HS-27A (cell line): ENCODE results near the gene TSEN2.
"Not testable (repeated sequence)": the region's sequence is repeated elsewhere in the genome, so short reads cannot be mapped to it uniquely, and the experiment has no call there.

Source experiments
- DNase-seq: peaks from one replicate; pipeline ENCODE4 v3.0.0-alpha.2; 2012; ENCODE audit warnings: low read depth, missing footprints

Gene TSEN2

GRCh38 chr3:12507591-12508281, 23.5 kb downstream of the TSEN2 start:
- DNase-seq = peak; percentile 60

GRCh38 chr3:12508291-12508700, 24.0 kb downstream of the TSEN2 start:
- DNase-seq = peak; percentile 92

- DNase-seq = no peak
Measured at GRCh38 chr3:12509466-12509865, 25.2 kb downstream of the TSEN2 start.

- DNase-seq = no peak
Measured at GRCh38 chr3:12512534-12513118, 28.3 kb downstream of the TSEN2 start.

GRCh38 chr3:12513694-12514446, 29.6 kb downstream of the TSEN2 start:
- no peak for DNase-seq

GRCh38 chr3:12515631-12516030, 31.4 kb downstream of the TSEN2 start:
- no peak for DNase-seq

- no peak for DNase-seq
Measured at GRCh38 chr3:12516873-12517272, 32.6 kb downstream of the TSEN2 start.

- no peak for DNase-seq
Measured at GRCh38 chr3:12518261-12519028, 34.2 kb downstream of the TSEN2 start.

GRCh38 chr3:12521010-12521409, 36.7 kb downstream of the TSEN2 start:
- no peak for DNase-seq

GRCh38 chr3:12522721-12523120, 38.4 kb downstream of the TSEN2 start:
- no peak for DNase-seq

- DNase-seq = no peak
Measured at GRCh38 chr3:12527757-12528143, 43.5 kb downstream of the TSEN2 start.

- DNase-seq = no peak
Measured at GRCh38 chr3:12532182-12532581, 47.9 kb downstream of the TSEN2 start.

GRCh38 chr3:12536423-12536822, 52.1 kb downstream of the TSEN2 start:
- no peak for DNase-seq

- no peak for DNase-seq
Measured at GRCh38 chr3:12541625-12542024, 57.3 kb downstream of the TSEN2 start.

GRCh38 chr3:12543497-12543896, 59.2 kb downstream of the TSEN2 start:
- DNase-seq = not testable (repeated sequence)

GRCh38 chr3:12544652-12545472, 60.6 kb downstream of the TSEN2 start:
- DNase-seq = no peak

GRCh38 chr3:12545473-12545791, 61.2 kb downstream of the TSEN2 start, which contains the start of gene MKRN2OS:
Gene MKRN2OS (minus strand): TSS chr3:12545499. CDS start chr3:12545464, 35 bp downstream.
- DNase-seq = no peak

GRCh38 chr3:12549971-12550760, 65.9 kb downstream of the TSEN2 start:
- no peak for DNase-seq

- DNase-seq = no peak
Measured at GRCh38 chr3:12553921-12554391, 69.7 kb downstream of the TSEN2 start.

- DNase-seq = no peak
Measured at GRCh38 chr3:12556314-12556689, 72.0 kb downstream of the TSEN2 start.
